Measurements from ENCODE around the gene PAAF1. TPM values are rescaled to one million over a fixed set of nuclear protein-coding genes. Genes with fewer than 3 reads are reported as not detected.
A peak's percentile ranks its signal among the peaks of the same experiment; 100 is the strongest.

Gene PAAF1
- polyA plus RNA-seq, 10 donors: 20.8 to 51.7 (median 35.4) TPM

- no peak for DNase-seq
These were observed 65.2 kb downstream of the PAAF1 start for GRCh38 chr11:73942010-73942409.

DNA sequence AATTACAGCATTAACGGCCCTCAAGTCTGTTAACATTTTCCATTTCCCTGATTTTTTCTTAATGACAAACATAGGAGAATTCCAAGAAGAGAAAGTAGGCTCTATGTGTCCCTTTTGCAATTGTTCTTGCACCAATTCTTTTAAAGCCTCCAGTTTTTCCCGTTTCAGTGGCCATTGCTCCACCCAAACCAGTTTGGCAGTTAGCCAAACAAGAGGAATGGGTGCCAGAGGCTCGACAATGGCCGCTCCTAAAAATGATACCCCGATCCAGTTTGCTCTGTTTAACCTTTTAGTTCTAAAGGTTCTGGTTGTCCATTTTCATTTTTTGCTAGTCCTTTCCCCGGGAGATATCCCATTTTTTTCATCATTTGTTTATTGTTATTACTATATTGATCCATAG is 67.3 kb downstream of the PAAF1 start:
- DNase-seq: no peak

DNA sequence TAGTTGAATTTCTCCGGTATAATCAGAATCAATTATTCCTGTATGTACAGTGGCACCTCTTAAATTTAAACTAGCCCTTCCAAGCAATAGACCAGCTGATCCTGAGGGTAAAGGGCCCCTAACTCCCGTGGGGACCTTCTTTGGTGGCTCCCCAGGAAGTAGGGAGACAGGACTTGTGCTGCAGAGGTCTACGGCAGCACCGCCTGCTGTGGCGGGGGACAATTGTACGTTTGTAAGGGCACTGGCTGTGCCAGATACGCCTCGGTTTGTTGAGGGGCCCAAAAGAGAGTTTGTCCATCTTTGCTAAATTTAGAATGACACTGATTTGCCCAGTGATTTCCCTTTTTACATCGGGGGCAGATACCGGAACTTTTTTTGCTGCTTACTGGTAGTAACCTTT is 68.1 kb downstream of the PAAF1 start:
- DNase-seq: no peak

GRCh38 chr11:73945396-73945795 is 68.6 kb downstream of the PAAF1 start:
- DNase-seq: no peak

DNA sequence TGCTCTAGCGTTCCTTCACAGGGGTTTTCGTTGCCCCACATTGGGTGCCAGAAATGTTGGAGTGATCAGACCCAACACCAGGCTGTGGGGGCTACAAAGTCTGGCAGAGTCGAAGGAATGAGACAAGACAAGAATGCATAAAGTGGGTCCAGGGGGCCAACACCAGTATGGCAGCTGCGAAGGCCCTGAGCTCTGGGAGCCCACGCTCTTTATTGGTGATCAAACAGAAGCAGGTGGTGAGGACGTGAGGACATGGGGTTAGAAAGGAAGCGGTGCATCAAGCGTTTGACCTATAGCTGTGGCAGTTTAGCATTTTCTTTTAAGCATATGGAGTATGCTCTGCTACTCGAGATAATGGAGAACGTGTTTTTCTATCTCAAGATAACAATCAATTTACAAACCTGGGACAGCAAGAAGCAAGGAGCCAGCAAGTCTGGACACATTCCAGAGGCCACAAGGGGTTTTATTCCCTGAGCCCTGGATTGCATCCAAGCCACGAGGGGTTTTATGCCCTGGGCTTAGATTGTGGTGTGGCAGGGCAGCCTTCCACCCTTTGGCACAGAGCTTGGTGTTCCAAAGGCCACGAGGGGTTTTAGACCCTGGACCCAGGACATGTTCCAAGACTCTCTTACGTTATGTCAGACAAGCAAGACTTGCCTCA is 70.1 kb downstream of the PAAF1 start:
- DNase-seq: no peak

- no peak for DNase-seq
These were observed 72.4 kb downstream of the PAAF1 start for GRCh38 chr11:73949246-73949645.

GRCh38 chr11:73949912-73950311 is 73.1 kb downstream of the PAAF1 start:
- DNase-seq: no peak

DNA sequence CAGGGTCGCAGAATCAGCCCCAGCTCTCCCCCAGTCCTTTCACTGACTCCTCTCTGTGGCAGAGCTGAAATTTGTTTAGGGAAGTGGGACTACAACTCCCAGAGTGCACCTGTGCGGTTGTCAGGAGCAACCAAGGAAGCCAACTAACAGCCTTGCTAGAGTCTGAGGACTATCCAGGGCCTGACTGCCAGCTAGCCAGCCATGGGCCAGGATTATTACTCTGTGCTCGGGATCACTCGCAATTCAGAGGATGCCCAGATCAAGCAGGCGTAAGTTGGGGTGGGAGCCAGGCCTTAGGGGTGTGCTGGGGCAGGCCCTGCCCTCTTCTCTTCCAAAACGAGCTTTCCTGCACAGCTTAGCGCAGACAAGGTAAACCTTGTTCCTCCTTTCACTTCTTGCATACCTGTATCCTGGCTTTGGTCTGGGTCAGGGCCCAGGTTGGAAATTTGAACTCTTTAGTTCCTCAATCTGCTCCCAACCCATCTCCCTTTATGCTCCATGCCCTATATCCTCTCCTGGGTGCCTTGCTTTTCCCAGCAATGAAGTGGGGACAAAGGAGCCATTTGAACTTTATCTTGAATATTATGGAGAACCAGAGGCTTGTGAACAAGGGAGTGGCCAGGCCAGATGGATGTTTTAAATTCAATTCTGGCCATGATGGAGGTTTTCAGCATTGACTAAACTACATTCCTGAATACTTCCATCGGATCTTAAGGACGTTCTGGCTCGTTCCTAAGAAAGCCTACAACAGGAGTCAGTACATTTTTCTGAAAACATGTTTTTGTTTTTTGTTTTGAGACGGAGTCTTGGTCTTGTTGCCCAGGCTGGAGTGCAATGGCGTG is 74.3 kb downstream of the PAAF1 start, which contains the start of gene DNAJB13:
DNAJB13 (plus strand) TSS at position 158 of the 842 bp plus-strand sequence; CDS start at position 202, 44 bp downstream.
- DNase-seq: peak in 1 of 3 donors; percentile 36

GRCh38 chr11:73951797-73952196 is 75.0 kb downstream of the PAAF1 start:
- DNase-seq: no peak

- no peak for DNase-seq
These were observed 80.3 kb downstream of the PAAF1 start for GRCh38 chr11:73956876-73957653.

- no peak for DNase-seq
These were observed 81.0 kb downstream of the PAAF1 start for GRCh38 chr11:73957654-73958361.

DNA sequence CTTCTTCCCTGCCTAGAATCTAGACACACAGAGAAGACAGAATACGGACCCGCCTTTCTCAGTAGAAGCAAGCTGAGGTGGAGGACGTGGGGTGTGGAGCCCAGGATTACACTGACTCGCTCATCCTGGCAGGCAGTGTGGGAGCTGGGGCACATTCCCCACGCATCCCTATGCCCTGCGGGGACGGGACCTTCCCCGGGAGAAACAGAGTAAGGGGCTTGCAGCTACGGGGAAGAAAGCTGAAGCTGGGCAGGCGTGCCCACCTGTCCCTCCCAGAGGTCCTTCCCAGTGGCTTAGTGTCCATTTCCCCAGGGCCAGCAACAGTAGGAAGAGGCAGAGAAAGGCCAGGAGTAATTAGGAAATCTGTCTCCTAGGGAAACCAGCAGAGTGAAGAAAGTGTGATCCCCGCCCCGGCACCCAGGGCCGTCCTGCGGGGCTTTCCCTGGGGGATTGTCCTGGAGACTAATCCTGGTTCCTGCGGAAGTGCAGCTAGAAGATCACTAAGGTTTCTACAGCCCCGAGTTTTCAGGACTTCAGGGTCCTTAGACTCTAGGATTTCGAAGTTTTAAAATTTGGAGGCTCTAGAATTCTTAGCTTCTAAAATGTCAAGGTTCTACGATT is 81.8 kb downstream of the PAAF1 start:
- DNase-seq: no peak

DNA sequence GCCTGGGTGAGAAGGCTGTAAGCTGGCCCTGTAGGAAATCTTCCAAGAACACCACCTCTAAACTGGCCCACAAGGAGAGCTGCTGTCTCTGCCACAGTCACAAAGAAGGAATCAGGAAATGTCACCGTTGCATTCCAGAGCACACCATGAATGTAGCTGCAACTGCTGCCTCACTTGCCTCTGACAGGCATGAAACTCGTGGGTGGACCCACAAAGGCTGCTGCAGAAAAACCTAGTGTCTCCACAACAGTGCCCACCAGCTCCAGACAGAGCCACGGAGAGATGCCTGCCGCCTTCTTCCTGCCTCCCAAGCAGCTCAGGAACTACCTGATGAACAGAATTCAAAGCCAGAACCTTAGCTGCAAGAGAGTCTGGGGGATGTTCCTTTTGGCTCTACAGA is 84.5 kb downstream of the PAAF1 start:
- no peak for DNase-seq

DNA sequence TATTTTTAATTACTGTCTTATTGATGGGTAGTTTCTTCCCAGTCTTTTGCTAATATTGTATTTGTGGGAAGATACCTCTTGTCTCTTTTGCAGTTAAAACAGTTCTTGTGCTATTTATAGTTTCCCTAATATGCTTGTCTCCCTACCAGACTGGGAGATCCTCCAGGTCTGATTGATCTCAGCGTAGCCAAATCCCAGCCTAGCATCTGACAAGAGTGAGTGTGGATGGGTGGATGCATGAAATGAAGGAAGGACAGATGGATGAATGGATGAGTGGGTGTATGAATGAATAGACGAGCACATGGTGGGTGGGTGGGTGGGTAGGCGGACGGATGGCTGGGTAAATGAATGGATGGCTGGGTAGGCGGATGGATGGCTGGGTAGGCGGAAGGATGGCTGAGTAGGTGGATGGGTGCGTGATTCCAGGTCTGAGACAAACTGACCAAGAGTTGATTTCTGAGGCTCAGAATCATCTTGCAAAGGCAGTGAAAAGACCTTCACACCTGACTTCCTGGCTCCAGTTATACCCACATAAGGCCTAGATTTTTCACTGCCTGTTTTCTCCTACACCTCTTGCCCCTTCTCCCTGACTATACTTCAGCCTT is 85.4 kb downstream of the PAAF1 start:
- DNase-seq: no peak

DNA sequence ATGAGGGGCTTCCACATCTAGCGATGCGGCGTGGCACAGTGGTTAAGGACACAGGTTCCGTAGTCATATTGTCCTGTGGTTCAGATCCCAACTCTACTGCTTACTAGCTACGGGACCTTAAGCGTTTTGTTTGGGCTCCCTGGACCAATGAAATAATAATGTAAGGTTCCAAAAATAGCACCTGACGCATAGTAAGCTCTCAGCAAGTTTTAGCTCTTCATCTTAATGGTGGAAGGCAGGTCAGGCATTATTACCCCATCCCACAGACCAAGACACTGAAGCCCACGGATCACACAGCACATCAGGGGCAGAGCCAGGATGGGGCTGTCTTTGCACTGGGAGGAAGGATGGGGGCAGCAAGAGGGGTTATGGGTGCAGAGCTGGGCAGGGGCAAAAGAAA is 87.1 kb downstream of the PAAF1 start:
- DNase-seq: no peak

DNA sequence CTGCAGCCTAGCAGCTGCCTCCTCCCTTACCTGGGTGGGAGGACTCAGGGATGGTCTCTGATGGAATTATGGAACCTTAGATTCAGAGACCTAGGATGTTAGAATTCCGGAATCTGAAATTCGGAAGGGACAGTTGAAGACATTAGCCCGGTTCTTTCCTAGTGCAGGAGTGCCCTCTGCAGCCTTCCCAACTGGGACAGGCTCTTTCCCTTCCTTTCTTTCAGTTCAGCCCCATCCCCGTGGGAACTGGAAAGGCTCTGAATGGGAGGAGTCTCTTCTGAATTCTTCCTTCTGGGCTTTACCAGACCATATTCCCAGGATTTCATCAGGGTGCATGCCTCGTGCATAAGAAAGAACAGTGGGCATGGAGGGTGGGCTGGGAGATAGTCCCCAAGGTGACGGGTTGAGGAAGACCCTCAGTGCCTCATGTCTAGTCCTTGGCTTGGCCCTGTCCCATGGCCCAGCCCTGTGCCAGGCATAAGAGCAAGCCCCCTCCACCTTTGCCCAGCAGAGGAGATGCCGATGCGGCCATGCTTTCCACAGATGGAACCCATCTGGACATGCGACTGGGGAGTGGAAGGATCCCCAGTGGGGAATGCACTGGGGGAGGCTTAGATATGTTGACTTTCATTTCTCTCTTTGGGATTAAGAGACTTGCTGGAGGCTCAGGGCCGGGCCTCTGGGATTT is 88.4 kb downstream of the PAAF1 start:
- no peak for DNase-seq

DNA sequence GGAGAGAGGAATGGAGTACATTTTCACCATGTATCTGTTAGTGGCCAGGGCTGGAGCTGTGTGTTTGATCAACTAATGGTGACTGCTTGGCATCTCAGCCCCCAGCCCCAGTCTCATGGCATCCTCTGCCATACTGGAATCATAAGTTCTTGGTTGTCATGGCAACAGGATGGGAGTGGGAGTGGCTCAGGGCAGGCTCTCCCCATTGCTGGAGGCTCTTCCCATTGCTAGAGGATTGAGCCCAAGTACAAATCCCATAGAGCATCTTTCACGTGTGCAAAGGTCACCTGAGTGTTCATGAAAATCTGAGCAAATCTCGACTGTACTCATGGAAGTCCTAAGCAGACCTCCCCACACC is 88.9 kb downstream of the PAAF1 start:
- no peak for DNase-seq

DNA sequence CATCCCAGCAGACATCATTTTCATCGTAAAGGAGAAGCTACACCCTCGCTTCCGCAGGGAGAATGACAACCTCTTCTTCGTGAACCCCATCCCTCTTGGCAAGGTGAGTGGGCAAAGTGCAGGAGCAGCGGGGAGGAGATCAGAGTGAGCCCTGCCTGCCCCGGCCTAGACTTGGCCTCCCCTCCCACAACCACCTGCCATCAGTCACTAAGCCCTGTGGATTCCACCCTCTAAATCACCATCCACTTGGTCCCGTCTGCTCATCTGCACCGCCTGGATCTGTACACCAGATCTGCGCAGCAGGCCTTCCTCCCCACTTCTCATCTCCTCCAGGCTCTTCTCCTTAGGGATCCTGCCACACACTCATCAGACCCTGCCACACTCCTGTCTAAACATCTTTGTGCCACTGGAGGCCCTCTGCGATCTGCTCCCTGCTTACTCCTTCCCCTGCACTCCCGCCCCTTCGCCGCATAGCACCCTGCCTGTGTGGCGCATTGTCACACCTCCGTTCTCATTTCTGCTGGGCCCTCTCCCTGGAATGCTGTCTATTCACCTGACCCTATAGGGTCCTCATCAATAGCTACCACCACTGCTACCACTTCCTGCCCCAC is 91.7 kb downstream of the PAAF1 start:
- DNase-seq: no peak

- no peak for DNase-seq
These were observed 92.3 kb downstream of the PAAF1 start for GRCh38 chr11:73969091-73969490.
